HEK293 (cell line): Measurements from ENCODE around the gene LMF1.
A peak's percentile ranks its signal among the peaks of the same experiment; 100 is the strongest.

Experiments used
- CTCF ChIA-PET: fragments of 350-600 bp; formaldehyde crosslinking; extraction: SDS; loops from one replicate; lab custom pipeline; 2021; ENCODE audit warnings: antibody characterized with exemption; lab: Yijun Ruan, JAX
- POLR2A ChIA-PET: fragments of 300-600 bp; formaldehyde crosslinking; extraction: SDS; loops from one replicate; lab custom pipeline; 2020; ENCODE audit warnings: antibody characterized with exemption, inconsistent platforms; lab: Yijun Ruan, JAX
- H3K27ac ChIP-seq: fragments of 200-500 bp; sonication (Bioruptor generic); 2 replicates; pipeline ENCODE4 v1.5.1; 2014; ENCODE audit warnings: low read depth, low read length, control low read depth, inconsistent platforms; ENCODE audit errors: extremely low read depth
- H3K36me3 ChIP-seq, 2 experiments: fragments of 200-500 bp in 1 of 2; sonication (Bioruptor generic) in 1 of 2; 1 replicate in 1 of 2; 2 replicates in 1 of 2; pipeline ENCODE4 v1.5.1; 2014 to 2017; ENCODE audit warnings: inconsistent platforms in 2 of 2, low read length in 2 of 2; ENCODE audit not compliant: control insufficient read depth in 2 of 2, insufficient read depth in 1 of 2
- H3K4me1 ChIP-seq: fragments of 200-500 bp; sonication (Bioruptor generic); 2 replicates; pipeline ENCODE4 v1.5.1; 2014; ENCODE audit warnings: mild to moderate bottlenecking, low read length, inconsistent platforms; ENCODE audit not compliant: control insufficient read depth, insufficient read depth
- H3K4me3 ChIP-seq: 2 replicates; pipeline ENCODE4 v1.5.1; 2011; ENCODE audit warnings: low read depth, mild to moderate bottlenecking, control low read depth, low read length, moderate library complexity
- H3K9me3 ChIP-seq: fragments of 200-500 bp; sonication (Bioruptor generic); 2 replicates; pipeline ENCODE4 v1.5.1; 2014; ENCODE audit warnings: low read depth, low read length, inconsistent platforms; ENCODE audit not compliant: control insufficient read depth, insufficient read depth
- GLI4 ChIP-seq: fragments of 450-650 bp; formaldehyde crosslinking; IDR thresholded peaks from 2 replicates; pipeline ENCODE4 v1.5.1; 2016; ENCODE audit warnings: missing biosample characterization, missing genetic modification characterization
- IKZF3 ChIP-seq: fragments of 450-650 bp; IDR thresholded peaks from 2 replicates; pipeline ENCODE4 v1.5.0; 2018; ENCODE audit warnings: missing biosample characterization, mild to moderate bottlenecking, missing genetic modification characterization, moderate library complexity
- INSM2 ChIP-seq: fragments of 450-650 bp; formaldehyde crosslinking; IDR thresholded peaks from 2 replicates; pipeline ENCODE4 v1.5.1; 2016; ENCODE audit warnings: missing biosample characterization, missing genetic modification characterization
- MEIS1 ChIP-seq: sonication (generic); formaldehyde crosslinking; IDR thresholded peaks from 2 replicates; pipeline ENCODE4 v1.8.1; 2022; ENCODE audit warnings: missing genetic modification reagents, mild to moderate bottlenecking, borderline replicate concordance
- ZBTB17 ChIP-seq: fragments of 450-650 bp; formaldehyde crosslinking; IDR thresholded peaks from 2 replicates; pipeline ENCODE4 v1.5.1; 2016; ENCODE audit warnings: missing biosample characterization, missing genetic modification characterization
- ZBTB8A ChIP-seq: fragments of 450-650 bp; formaldehyde crosslinking; IDR thresholded peaks from 2 replicates; pipeline ENCODE4 v1.5.1; 2016; ENCODE audit warnings: missing biosample characterization, missing genetic modification characterization
- ZFP69B ChIP-seq: fragments of 450-650 bp; formaldehyde crosslinking; IDR thresholded peaks from 2 replicates; pipeline ENCODE4 v1.5.1; 2016; ENCODE audit warnings: missing biosample characterization, missing genetic modification characterization
- ZNF169 ChIP-seq: fragments of 450-650 bp; formaldehyde crosslinking; IDR thresholded peaks from 2 replicates; pipeline ENCODE4 v1.5.1; 2016; ENCODE audit warnings: missing biosample characterization, missing genetic modification characterization
- ZNF175 ChIP-seq: fragments of 450-650 bp; formaldehyde crosslinking; IDR thresholded peaks from 2 replicates; pipeline ENCODE4 v1.5.1; 2016; ENCODE audit warnings: missing biosample characterization, missing genetic modification characterization
- ZNF19 ChIP-seq: fragments of 450-650 bp; formaldehyde crosslinking; IDR thresholded peaks from 2 replicates; pipeline ENCODE4; 2016; ENCODE audit warnings: missing biosample characterization, missing genetic modification characterization, low read depth
- ZNF350 ChIP-seq: fragments of 450-650 bp; formaldehyde crosslinking; IDR thresholded peaks from 2 replicates; pipeline ENCODE4 v1.5.0; 2017; ENCODE audit warnings: missing biosample characterization, mild to moderate bottlenecking, missing genetic modification characterization
- ZNF37A ChIP-seq: fragments of 450-650 bp; IDR thresholded peaks from 2 replicates; pipeline ENCODE4 v1.5.1; 2018; ENCODE audit warnings: missing biosample characterization, missing genetic modification characterization
- ZNF558 ChIP-seq: fragments of 450-650 bp; formaldehyde crosslinking; IDR thresholded peaks from 2 replicates; pipeline ENCODE4 v1.5.1; 2016; ENCODE audit warnings: missing biosample characterization, missing genetic modification characterization
- ZNF621 ChIP-seq: fragments of 450-650 bp; formaldehyde crosslinking; IDR thresholded peaks from 2 replicates; pipeline ENCODE4 v1.5.1; 2017; ENCODE audit warnings: missing biosample characterization, missing genetic modification characterization
- TF ChIP-seq, protein P1 (sequence below): fragments of 450-650 bp; formaldehyde crosslinking; conservative IDR thresholded peaks from 2 replicates; pipeline ENCODE4 v1.5.1; 2016; ENCODE audit warnings: low read depth, missing biosample characterization, missing genetic modification characterization
- TF ChIP-seq, protein P2 (sequence below): fragments of 450-650 bp; formaldehyde crosslinking; conservative IDR thresholded peaks from 2 replicates; pipeline ENCODE4 v1.5.1; 2016; ENCODE audit warnings: low read depth, missing biosample characterization, missing genetic modification characterization

LMF1 gene

GRCh38 chr16:972316-973002 lies 1.7 kb upstream of the LMF1 start:
- CTCF ChIA-PET = interaction anchor here (1.0 kb wide), 1 partner anchor 83 kb away, joined by 4 read pairs; no protein-coding TSS in a partner anchor
- H3K27ac ChIP-seq = no peak overlapping the region

DNA sequence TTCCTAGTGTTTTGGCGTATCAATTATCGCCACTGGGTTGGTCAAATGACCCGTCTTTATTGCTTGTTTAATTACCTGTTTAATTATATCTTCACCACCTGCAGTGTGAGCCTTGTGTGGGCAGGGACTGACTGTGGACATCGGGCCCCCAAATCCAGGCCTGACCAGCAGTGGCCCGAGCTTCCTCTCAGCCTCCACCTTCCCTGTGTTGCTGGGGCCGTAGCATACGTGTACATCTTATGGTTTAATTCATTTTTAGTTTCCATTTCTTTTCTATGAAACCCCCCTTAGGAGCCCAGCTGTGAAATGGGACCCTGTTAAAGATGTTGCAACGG lies 1.2 kb upstream of the LMF1 start:
- ChIA-PET CTCF (interaction anchor here (1.0 kb wide), 1 partner anchor 84 kb away, joined by 4 read pairs; no protein-coding TSS in a partner anchor), POLR2A (no interaction called here)
- H3K4me3 ChIP-seq = no peak overlapping the region
- no peak for TF ChIP-seq ZNF175 (tag by site-specific recombination)
- no peak for TF ChIP-seq ZBTB17 (tag by site-specific recombination)
- TF ChIP-seq ZFP69B (tag by site-specific recombination) = no peak
- TF ChIP-seq ZNF37A = no peak
- TF ChIP-seq ZNF621 (tag by site-specific recombination) = no peak
- TF ChIP-seq ZNF558 = no peak
- TF ChIP-seq ZNF19 = no peak
- TF ChIP-seq, protein P1, sequence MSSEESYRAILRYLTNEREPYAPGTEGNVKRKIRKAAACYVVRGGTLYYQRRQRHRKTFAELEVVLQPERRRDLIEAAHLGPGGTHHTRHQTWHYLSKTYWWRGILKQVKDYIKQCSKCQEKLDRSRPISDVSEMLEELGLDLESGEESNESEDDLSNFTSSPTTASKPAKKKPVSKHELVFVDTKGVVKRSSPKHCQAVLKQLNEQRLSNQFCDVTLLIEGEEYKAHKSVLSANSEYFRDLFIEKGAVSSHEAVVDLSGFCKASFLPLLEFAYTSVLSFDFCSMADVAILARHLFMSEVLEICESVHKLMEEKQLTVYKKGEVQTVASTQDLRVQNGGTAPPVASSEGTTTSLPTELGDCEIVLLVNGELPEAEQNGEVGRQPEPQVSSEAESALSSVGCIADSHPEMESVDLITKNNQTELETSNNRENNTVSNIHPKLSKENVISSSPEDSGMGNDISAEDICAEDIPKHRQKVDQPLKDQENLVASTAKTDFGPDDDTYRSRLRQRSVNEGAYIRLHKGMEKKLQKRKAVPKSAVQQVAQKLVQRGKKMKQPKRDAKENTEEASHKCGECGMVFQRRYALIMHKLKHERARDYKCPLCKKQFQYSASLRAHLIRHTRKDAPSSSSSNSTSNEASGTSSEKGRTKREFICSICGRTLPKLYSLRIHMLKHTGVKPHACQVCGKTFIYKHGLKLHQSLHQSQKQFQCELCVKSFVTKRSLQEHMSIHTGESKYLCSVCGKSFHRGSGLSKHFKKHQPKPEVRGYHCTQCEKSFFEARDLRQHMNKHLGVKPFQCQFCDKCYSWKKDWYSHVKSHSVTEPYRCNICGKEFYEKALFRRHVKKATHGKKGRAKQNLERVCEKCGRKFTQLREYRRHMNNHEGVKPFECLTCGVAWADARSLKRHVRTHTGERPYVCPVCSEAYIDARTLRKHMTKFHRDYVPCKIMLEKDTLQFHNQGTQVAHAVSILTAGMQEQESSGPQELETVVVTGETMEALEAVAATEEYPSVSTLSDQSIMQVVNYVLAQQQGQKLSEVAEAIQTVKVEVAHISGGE (tag by site-specific recombination) = no peak
- no peak for TF ChIP-seq GLI4 (tag by site-specific recombination)
- no peak for TF ChIP-seq ZNF169
- no peak for TF ChIP-seq IKZF3 (tag by site-specific recombination)
- no peak for TF ChIP-seq INSM2
- no peak for TF ChIP-seq ZNF350
- peaks cover 0 to 12% of the 10 kb centered on the region in 2 experiments; a peak in 1 of 3 replicates for H3K36me3 ChIP-seq
- no peaks in the 10 kb centered on the region for H3K9me3 ChIP-seq
- no peak overlapping the region for H3K27ac ChIP-seq
- peaks cover 7% of the 10 kb centered on the region; the same call in 1 of the 2 replicates for H3K4me1 ChIP-seq

More at GRCh38 chr16:972316-973002, 1.7 kb upstream of the LMF1 start:
- no peak overlapping the region for H3K4me3 ChIP-seq
- H3K9me3 ChIP-seq = no peaks in the 10 kb centered on the region
- no peak for TF ChIP-seq MEIS1 (CRISPR knock-in tag)
- TF ChIP-seq ZBTB8A (tag by site-specific recombination) = 0 out of 2 replicates have a peak, but pooled peaks have one; percentile 12
- peaks cover 0 to 7% of the 10 kb centered on the region in 2 experiments; a peak in 1 of 3 replicates for H3K36me3 ChIP-seq
- peaks cover 7% of the 10 kb centered on the region; the same call in 1 of the 2 replicates for H3K4me1 ChIP-seq
- POLR2A ChIA-PET = no interaction called here

DNA sequence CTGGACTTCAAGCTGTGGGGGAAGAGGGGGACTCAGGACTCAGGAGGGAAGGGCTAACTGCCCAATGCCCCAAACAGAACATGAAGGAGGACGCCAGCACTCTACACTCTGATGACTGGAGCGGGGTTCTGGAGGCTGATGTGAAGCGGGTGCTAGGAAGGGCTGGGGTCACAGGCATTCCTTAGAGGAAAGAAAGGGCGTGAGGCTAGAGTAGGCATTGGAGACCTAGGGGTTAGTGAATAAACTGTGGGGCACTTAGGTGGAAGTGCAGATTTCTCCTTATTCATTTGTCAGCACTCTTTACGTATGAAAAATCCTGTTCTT lies 760 bp upstream of the LMF1 start:
- Histone ChIP-seq H3K4me1 (peaks cover 7% of the 10 kb centered on the region; the same call in 1 of the 2 replicates), H3K36me3 (peaks cover 0 to 16% of the 10 kb centered on the region in 2 experiments; a peak in 1 of 3 replicates), H3K27ac (no peak overlapping the region), H3K9me3 (no peaks in the 10 kb centered on the region), H3K4me3 (no peak overlapping the region)
- ChIA-PET POLR2A (no interaction called here), CTCF (interaction anchor here (0.5 kb wide), 1 partner anchor 187 kb away, joined by 5 read pairs; no protein-coding TSS in a partner anchor)
- TF ChIP-seq, protein P2, sequence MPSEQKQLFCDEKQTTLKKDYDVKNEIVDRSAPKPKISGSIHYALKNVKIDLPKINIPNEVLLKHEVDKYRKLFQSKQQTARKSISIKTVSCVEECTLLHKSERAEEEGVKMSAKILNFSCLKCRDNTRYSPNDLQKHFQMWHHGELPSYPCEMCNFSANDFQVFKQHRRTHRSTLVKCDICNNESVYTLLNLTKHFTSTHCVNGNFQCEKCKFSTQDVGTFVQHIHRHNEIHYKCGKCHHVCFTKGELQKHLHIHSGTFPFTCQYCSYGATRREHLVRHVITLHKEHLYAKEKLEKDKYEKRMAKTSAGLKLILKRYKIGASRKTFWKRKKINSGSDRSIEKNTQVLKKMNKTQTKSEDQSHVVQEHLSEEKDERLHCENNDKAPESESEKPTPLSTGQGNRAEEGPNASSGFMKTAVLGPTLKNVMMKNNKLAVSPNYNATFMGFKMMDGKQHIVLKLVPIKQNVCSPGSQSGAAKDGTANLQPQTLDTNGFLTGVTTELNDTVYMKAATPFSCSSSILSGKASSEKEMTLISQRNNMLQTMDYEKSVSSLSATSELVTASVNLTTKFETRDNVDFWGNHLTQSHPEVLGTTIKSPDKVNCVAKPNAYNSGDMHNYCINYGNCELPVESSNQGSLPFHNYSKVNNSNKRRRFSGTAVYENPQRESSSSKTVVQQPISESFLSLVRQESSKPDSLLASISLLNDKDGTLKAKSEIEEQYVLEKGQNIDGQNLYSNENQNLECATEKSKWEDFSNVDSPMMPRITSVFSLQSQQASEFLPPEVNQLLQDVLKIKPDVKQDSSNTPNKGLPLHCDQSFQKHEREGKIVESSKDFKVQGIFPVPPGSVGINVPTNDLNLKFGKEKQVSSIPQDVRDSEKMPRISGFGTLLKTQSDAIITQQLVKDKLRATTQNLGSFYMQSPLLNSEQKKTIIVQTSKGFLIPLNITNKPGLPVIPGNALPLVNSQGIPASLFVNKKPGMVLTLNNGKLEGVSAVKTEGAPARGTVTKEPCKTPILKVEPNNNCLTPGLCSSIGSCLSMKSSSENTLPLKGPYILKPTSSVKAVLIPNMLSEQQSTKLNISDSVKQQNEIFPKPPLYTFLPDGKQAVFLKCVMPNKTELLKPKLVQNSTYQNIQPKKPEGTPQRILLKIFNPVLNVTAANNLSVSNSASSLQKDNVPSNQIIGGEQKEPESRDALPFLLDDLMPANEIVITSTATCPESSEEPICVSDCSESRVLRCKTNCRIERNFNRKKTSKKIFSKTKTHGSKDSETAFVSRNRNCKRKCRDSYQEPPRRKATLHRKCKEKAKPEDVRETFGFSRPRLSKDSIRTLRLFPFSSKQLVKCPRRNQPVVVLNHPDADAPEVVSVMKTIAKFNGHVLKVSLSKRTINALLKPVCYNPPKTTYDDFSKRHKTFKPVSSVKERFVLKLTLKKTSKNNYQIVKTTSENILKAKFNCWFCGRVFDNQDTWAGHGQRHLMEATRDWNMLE (tag by site-specific recombination) = no peak
